Measurements from ENCODE around the gene ZNF532. TPM values are rescaled to one million over a fixed set of nuclear protein-coding genes. Genes with fewer than 3 reads are reported as not detected.

ZNF532 gene
- total and polyA plus RNA-seq, 5 donors from 2014 or later = 0.64 to 15.8 (median 1.6) TPM

DNA sequence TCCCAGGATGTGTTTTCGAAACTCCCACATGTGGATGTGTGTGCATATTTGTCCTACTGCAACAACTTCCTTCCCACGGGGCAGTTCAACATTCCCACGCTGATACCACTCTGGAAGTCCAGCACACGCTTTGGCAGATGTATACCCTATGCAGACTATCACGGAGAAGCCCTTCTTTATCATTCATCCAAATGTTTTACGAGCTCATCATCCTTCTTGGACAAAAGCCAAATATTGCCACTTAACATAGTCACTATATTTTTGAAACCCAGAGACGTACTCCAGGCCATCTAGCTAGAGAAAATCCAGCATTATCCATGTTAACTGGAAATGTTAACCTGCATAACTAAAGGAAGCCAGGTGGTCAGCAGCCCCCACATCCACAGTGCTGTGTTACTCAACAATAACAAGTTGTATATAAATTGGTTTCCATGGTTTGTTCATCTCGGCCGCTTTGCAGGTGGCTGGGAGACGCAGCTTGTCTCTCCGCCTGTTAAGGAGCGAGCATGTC lies 131.5 kb downstream of the ZNF532 start:
- Mint-ChIP-seq H3K9me3 (no peaks in the 10 kb centered on the region), H3K4me1 (peaks cover 0 to 3% (median 0%) of the 10 kb centered on the region in 4 donors), H3K4me3 (no peak overlapping the region), H3K36me3 (peaks cover 4% of the 10 kb centered on the region), H3K27me3 (peaks cover 13% of the 10 kb centered on the region), H3K27ac (no peak overlapping the region)
- DNase-seq = no peak
- Histone ChIP-seq H3K27me3 (ENCODE audit: control insufficient read depth, insufficient read depth, low read length) (no peaks in the 10 kb centered on the region), H3K9me3 (ENCODE audit: control insufficient read depth in 2 of 2, low read length in 2 of 2) (no peaks in the 10 kb centered on the region), H3K4me1 (ENCODE audit: control insufficient read depth, insufficient read depth, low read length, poor library complexity, severe bottlenecking) (no peaks in the 10 kb centered on the region), H3K36me3 (ENCODE audit: control insufficient read depth, insufficient read depth, low read length) (no peaks in the 10 kb centered on the region), H3K27ac (ENCODE audit: insufficient read depth, low read length, poor library complexity, severe bottlenecking) (no peak overlapping the region), H3K4me3 (ENCODE audit: low read depth, low read length) (no peak overlapping the region)
- no peak for ATAC-seq (ENCODE audit: low read depth in 2 of 2)

DNA sequence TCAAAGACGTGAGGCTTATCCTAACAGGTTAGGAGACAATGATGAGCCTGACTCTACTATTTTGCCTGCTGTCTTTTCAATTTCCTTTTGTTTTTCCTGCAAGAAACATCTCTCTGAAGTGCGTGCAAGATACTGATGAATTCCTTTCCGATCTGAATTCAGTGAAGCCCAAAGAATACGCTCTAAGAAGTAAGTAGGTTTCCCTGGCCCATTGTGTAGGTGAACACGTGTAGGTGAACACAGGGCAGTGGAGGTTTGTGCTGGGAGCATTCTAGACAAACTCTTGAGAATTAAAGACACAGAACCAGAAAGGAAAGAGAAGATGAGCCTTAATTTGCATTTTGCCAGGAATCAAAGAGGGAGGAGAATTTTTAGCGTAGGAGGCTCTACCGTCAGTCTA lies 132.0 kb downstream of the ZNF532 start:
- Histone ChIP-seq H3K27me3 (ENCODE audit: control insufficient read depth, insufficient read depth, low read length) (no peaks in the 10 kb centered on the region), H3K9me3 (ENCODE audit: control insufficient read depth in 2 of 2, low read length in 2 of 2) (no peaks in the 10 kb centered on the region), H3K27ac (ENCODE audit: insufficient read depth, low read length, poor library complexity, severe bottlenecking) (no peak overlapping the region), H3K4me3 (ENCODE audit: low read depth, low read length) (no peak overlapping the region), H3K36me3 (ENCODE audit: control insufficient read depth, insufficient read depth, low read length) (no peaks in the 10 kb centered on the region), H3K4me1 (ENCODE audit: control insufficient read depth, insufficient read depth, low read length, poor library complexity, severe bottlenecking) (no peaks in the 10 kb centered on the region)
- ATAC-seq (ENCODE audit: low read depth in 2 of 2) = no peak
- Mint-ChIP-seq H3K27ac (no peak overlapping the region), H3K36me3 (peaks cover 4% of the 10 kb centered on the region), H3K4me3 (no peak overlapping the region), H3K4me1 (peaks cover 0 to 3% (median 0%) of the 10 kb centered on the region in 4 donors), H3K27me3 (peaks cover 13% of the 10 kb centered on the region), H3K9me3 (no peaks in the 10 kb centered on the region)
- no peak for DNase-seq

DNA sequence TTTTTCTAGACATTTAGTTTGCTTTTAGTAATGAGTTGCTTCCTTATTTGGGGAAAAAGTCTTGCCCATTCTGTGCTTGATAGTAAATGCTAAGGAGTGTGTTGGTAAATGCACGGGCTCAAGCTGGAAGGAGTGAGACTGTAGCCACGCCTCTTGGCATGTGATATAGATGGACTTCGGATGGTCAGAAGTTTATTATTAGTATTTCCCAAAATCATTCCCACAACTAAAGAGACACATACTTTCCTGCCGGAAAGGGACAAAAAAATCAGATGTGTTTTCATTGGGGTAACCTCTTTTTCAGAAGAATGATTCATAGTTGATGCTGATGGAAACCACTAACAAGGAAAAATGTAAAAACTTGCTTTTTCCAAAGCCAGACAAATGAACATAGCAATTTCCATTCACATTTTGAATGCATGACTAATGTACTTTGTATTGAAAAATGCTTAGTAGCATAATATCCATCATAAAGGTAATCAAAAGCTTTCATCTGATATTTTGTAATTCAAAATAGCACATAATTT lies 133.2 kb downstream of the ZNF532 start:
- no peaks in the 10 kb centered on the region for H3K27me3 ChIP-seq (ENCODE audit: control insufficient read depth, insufficient read depth, low read length)
- H3K27ac Mint-ChIP-seq = no peak overlapping the region

DNA sequence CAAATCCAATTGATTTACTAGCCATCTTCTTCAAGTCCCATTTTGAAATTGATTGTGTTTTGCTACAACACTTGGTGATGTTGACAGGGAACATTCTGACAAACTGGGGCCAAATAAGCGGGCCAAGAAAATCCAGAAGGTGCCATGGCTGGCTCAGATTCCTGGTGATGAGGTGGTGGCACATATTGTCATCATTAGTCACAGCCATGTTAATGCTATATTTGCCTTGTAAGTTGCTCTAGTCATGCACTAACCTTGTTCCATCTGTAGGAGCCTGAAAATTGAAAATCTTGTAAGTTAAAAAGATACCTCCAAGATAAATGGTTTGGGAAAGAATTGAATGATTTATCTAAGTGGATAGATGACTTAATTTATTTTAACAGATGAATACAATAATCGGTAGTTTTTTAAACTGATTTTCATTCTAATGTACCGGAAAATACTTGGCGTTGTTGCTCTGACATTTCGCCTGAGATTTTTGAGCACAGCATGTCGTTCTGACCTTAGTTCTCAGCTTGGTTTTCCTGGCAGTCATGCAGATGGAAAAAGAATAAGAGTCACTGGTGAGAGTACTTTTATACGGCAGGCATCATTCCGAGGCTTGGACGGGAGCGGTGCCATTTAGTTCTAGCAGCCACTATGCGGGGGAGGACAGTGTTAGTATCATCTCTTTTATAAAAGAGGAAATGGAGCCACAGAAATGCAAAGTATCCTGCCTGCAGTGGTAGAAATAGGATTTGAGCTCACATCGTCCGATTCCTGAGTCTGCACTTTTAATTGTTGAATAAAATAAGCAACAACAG lies 133.9 kb downstream of the ZNF532 start:
- Mint-ChIP-seq H3K4me1 (no peaks in the 10 kb centered on the region), H3K27ac (no peak overlapping the region), H3K4me3 (no peak overlapping the region), H3K36me3 (peaks cover 4% of the 10 kb centered on the region), H3K27me3 (peaks cover 8% of the 10 kb centered on the region), H3K9me3 (no peaks in the 10 kb centered on the region)
- no peak overlapping the region for H3K27ac ChIP-seq (ENCODE audit: insufficient read depth, low read length, poor library complexity, severe bottlenecking)
- no peak for ATAC-seq (ENCODE audit: low read depth in 2 of 2)
- H3K4me1 ChIP-seq (ENCODE audit: control insufficient read depth, insufficient read depth, low read length, poor library complexity, severe bottlenecking) = no peaks in the 10 kb centered on the region
- no peak overlapping the region for H3K4me3 ChIP-seq (ENCODE audit: low read depth, low read length)
- no peaks in the 10 kb centered on the region for H3K36me3 ChIP-seq (ENCODE audit: control insufficient read depth, insufficient read depth, low read length)
- no peaks in the 10 kb centered on the region for H3K27me3 ChIP-seq (ENCODE audit: control insufficient read depth, insufficient read depth, low read length)
- H3K9me3 ChIP-seq (ENCODE audit: control insufficient read depth in 2 of 2, low read length in 2 of 2) = no peaks in the 10 kb centered on the region
- DNase-seq = no peak

More for the DNA sequence above, 133.2 kb downstream of the ZNF532 start:
- no peak overlapping the region for H3K27ac ChIP-seq (ENCODE audit: insufficient read depth, low read length, poor library complexity, severe bottlenecking)
- no peak overlapping the region for H3K4me3 Mint-ChIP-seq
- DNase-seq (no peak), ATAC-seq (ENCODE audit: low read depth in 2 of 2) (no peak)
- no peaks in the 10 kb centered on the region for H3K4me1 Mint-ChIP-seq
- no peaks in the 10 kb centered on the region for H3K4me1 ChIP-seq (ENCODE audit: control insufficient read depth, insufficient read depth, low read length, poor library complexity, severe bottlenecking)
- peaks cover 4% of the 10 kb centered on the region for H3K36me3 Mint-ChIP-seq
- no peaks in the 10 kb centered on the region for H3K9me3 ChIP-seq (ENCODE audit: control insufficient read depth in 2 of 2, low read length in 2 of 2)
- H3K9me3 Mint-ChIP-seq = no peaks in the 10 kb centered on the region
- no peaks in the 10 kb centered on the region for H3K36me3 ChIP-seq (ENCODE audit: control insufficient read depth, insufficient read depth, low read length)
- H3K27me3 Mint-ChIP-seq = peaks cover 8% of the 10 kb centered on the region
- no peak overlapping the region for H3K4me3 ChIP-seq (ENCODE audit: low read depth, low read length)

DNA sequence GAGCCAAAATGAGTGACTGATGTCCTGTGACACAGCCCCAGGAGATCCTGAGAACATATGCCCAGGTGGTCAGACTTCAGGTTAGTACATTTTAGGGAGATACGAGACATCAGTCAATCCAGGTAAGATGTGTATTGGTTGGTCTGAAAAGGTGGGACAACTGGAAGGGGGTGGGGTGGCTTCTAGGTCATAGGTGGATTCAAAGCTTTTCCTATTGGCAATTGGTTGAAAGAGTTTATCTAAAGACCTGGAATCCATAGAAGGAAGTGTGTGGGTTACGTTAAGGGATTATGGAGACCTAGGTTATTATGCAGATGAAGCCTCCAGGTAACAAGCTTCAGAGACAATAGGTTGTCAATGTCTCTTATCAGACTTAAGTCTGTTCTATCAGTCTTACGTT lies 136.5 kb downstream of the ZNF532 start:
- H3K9me3 ChIP-seq (ENCODE audit: control insufficient read depth in 2 of 2, low read length in 2 of 2) = no peaks in the 10 kb centered on the region
- H3K36me3 Mint-ChIP-seq = no peaks in the 10 kb centered on the region
- no peaks in the 10 kb centered on the region for H3K9me3 Mint-ChIP-seq
- no peak for DNase-seq
- peaks cover 4% of the 10 kb centered on the region for H3K27me3 Mint-ChIP-seq
- H3K4me1 Mint-ChIP-seq = no peaks in the 10 kb centered on the region
- H3K27ac Mint-ChIP-seq = no peak overlapping the region
- H3K36me3 ChIP-seq (ENCODE audit: control insufficient read depth, insufficient read depth, low read length) = no peaks in the 10 kb centered on the region
- no peaks in the 10 kb centered on the region for H3K27me3 ChIP-seq (ENCODE audit: control insufficient read depth, insufficient read depth, low read length)
- H3K27ac ChIP-seq (ENCODE audit: insufficient read depth, low read length, poor library complexity, severe bottlenecking) = no peak overlapping the region
- no peaks in the 10 kb centered on the region for H3K4me1 ChIP-seq (ENCODE audit: control insufficient read depth, insufficient read depth, low read length, poor library complexity, severe bottlenecking)
- no peak overlapping the region for H3K4me3 ChIP-seq (ENCODE audit: low read depth, low read length)
- ATAC-seq (ENCODE audit: low read depth in 2 of 2) = no peak
- H3K4me3 Mint-ChIP-seq = no peak overlapping the region

DNA sequence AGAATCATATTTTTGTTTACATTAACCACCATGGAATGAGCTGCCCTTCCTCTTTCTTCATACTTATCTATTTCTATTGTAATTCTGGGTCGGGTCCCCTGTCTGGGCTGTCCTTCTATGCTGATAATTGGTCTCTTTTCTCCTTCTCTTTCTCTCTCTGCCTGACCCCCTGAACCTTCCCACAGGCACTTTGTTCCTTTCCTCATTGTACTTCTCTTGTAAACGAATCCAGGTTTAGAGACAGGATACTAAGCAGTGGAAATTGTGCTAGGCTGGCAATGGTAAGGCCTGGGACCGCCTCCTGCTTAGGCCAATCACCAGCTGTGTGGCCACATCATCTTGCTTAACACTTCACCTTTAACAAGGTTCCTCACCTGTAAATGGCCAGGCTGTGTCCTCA lies 137.0 kb downstream of the ZNF532 start:
- no peak overlapping the region for H3K27ac ChIP-seq (ENCODE audit: insufficient read depth, low read length, poor library complexity, severe bottlenecking)
- H3K4me3 Mint-ChIP-seq = no peak overlapping the region
- peaks cover 4% of the 10 kb centered on the region for H3K27me3 Mint-ChIP-seq
- H3K27me3 ChIP-seq (ENCODE audit: control insufficient read depth, insufficient read depth, low read length) = no peaks in the 10 kb centered on the region
- DNase-seq (no peak), ATAC-seq (ENCODE audit: low read depth in 2 of 2) (no peak)
- no peaks in the 10 kb centered on the region for H3K36me3 ChIP-seq (ENCODE audit: control insufficient read depth, insufficient read depth, low read length)
- H3K4me3 ChIP-seq (ENCODE audit: low read depth, low read length) = no peak overlapping the region
- H3K4me1 Mint-ChIP-seq = no peaks in the 10 kb centered on the region
- no peaks in the 10 kb centered on the region for H3K9me3 Mint-ChIP-seq
- H3K9me3 ChIP-seq (ENCODE audit: control insufficient read depth in 2 of 2, low read length in 2 of 2) = no peaks in the 10 kb centered on the region
- H3K4me1 ChIP-seq (ENCODE audit: control insufficient read depth, insufficient read depth, low read length, poor library complexity, severe bottlenecking) = no peaks in the 10 kb centered on the region
- H3K36me3 Mint-ChIP-seq = no peaks in the 10 kb centered on the region
- no peak overlapping the region for H3K27ac Mint-ChIP-seq

DNA sequence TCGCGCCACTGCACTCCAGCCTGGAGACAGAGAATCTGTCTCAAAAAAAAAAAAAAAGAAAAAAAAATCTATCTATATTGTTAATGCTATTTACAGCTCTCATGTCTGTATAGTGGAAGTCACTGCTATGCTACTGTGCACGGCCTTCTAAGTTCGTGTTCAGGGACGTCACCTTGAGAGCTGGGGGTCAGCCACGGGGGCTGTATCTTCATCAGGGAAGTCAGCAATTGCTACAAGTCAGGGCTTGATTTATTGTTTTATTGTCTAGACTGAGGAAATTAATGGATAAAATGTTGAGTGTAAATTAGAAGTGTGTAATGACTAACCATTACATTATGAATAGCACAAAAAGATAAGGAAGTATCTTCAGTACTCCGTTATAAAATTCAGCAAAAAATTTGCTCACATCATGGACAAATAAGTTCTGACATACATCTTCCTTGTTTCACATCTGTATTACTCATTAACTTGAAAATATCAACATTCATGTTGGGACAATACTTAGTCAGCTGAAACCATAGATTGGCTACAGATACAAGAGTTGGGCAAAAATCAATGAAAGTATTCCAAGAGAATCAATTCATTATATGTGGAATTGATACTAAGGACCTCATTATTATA lies 138.4 kb downstream of the ZNF532 start:
- Histone ChIP-seq H3K9me3 (ENCODE audit: control insufficient read depth in 2 of 2, low read length in 2 of 2) (no peaks in the 10 kb centered on the region), H3K27ac (ENCODE audit: insufficient read depth, low read length, poor library complexity, severe bottlenecking) (no peak overlapping the region), H3K27me3 (ENCODE audit: control insufficient read depth, insufficient read depth, low read length) (no peaks in the 10 kb centered on the region), H3K4me3 (ENCODE audit: low read depth, low read length) (no peak overlapping the region), H3K4me1 (ENCODE audit: control insufficient read depth, insufficient read depth, low read length, poor library complexity, severe bottlenecking) (no peaks in the 10 kb centered on the region), H3K36me3 (ENCODE audit: control insufficient read depth, insufficient read depth, low read length) (no peaks in the 10 kb centered on the region)
- Mint-ChIP-seq H3K9me3 (no peaks in the 10 kb centered on the region), H3K4me3 (no peak overlapping the region), H3K27me3 (peaks cover 4% of the 10 kb centered on the region), H3K4me1 (no peaks in the 10 kb centered on the region), H3K27ac (no peak overlapping the region), H3K36me3 (no peaks in the 10 kb centered on the region)
- no peak for DNase-seq
- ATAC-seq (ENCODE audit: low read depth in 2 of 2) = no peak

All from CD4-positive, CD25-positive, alpha-beta regulatory T cell (primary cell).